ENCODE data around the gene KCTD2. TPM values are rescaled to one million over a fixed set of nuclear protein-coding genes. Genes with fewer than 3 reads are reported as not detected.

Gene KCTD2
- total and polyA plus RNA-seq, 2 of the 13 experiments (the other 11 are each of a cell fraction or from before 2014, with no cell fraction given) = 28.3 to 32.6 TPM

DNA sequence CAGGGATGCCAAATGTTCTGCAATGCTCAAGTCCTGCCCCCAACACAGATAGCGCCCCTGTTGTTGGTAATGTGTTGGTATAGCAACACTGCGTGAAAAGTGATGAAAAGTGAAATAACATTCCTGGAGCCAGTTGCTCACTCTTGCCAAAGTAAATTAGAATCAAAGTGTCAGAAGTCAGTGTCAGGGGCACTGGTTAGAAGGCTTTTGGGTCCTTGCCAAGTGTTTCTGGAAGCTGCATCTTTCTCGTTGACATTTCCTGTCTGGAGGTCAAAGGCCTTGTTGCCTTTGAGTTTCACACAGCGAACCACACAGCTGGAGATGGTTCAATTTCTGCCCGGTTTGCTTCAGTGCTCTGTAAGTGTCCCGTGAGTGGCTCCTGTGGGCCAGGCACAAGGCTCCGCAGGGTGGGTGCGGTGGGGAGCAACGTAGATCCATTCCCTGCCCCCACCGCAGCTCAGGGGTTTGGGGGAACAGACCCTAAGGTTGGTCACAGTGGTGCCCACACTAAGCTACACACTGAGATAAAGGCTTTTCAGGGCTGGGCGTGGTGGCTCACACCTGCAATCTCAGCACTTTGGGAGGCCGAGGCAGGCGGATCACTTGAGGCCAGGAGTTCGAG, 37.1 kb downstream of the KCTD2 start (continued):
- TF ChIP-seq ZFYVE20 (CRISPR knock-in tag; IDR thresholded peaks at IDR 0.05; ENCODE audit: borderline replicate concordance, low read depth) = no peak
- TF ChIP-seq, protein P1, sequence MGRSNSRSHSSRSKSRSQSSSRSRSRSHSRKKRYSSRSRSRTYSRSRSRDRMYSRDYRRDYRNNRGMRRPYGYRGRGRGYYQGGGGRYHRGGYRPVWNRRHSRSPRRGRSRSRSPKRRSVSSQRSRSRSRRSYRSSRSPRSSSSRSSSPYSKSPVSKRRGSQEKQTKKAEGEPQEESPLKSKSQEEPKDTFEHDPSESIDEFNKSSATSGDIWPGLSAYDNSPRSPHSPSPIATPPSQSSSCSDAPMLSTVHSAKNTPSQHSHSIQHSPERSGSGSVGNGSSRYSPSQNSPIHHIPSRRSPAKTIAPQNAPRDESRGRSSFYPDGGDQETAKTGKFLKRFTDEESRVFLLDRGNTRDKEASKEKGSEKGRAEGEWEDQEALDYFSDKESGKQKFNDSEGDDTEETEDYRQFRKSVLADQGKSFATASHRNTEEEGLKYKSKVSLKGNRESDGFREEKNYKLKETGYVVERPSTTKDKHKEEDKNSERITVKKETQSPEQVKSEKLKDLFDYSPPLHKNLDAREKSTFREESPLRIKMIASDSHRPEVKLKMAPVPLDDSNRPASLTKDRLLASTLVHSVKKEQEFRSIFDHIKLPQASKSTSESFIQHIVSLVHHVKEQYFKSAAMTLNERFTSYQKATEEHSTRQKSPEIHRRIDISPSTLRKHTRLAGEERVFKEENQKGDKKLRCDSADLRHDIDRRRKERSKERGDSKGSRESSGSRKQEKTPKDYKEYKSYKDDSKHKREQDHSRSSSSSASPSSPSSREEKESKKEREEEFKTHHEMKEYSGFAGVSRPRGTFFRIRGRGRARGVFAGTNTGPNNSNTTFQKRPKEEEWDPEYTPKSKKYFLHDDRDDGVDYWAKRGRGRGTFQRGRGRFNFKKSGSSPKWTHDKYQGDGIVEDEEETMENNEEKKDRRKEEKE (IDR thresholded peaks at IDR 0.05) = no peak
- TF ChIP-seq, protein P2, sequence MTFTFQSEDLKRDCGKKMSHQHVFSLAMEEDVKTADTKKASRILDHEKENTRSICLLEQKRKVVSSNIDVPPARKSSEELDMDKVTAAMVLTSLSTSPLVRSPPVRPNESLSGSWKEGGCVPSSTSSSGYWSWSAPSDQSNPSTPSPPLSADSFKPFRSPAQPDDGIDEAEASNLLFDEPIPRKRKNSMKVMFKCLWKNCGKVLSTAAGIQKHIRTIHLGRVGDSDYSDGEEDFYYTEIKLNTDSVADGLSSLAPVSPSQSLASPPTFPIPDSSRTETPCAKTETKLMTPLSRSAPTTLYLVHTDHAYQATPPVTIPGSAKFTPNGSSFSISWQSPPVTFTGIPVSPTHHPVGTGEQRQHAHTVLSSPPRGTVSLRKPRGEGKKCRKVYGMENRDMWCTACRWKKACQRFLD (CRISPR knock-in tag; IDR thresholded peaks at IDR 0.05; ENCODE audit: borderline replicate concordance) = 0 out of 2 replicates have a peak, but pooled peaks have one; percentile 38
- TF ChIP-seq, protein P3, sequence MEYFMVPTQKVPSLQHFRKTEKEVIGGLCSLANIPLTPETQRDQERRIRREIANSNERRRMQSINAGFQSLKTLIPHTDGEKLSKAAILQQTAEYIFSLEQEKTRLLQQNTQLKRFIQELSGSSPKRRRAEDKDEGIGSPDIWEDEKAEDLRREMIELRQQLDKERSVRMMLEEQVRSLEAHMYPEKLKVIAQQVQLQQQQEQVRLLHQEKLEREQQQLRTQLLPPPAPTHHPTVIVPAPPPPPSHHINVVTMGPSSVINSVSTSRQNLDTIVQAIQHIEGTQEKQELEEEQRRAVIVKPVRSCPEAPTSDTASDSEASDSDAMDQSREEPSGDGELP (IDR thresholded peaks at IDR 0.05; ENCODE audit: borderline replicate concordance, low read depth) = peak; percentile 98
- TF ChIP-seq PPARG (CRISPR knock-in tag; conservative IDR thresholded peaks at IDR 0.05) = peak; percentile 87
- TF ChIP-seq CHD2 (IDR thresholded peaks at IDR 0.05; ENCODE audit: low read depth, low read length) = no peak
- TF ChIP-seq, protein P4, sequence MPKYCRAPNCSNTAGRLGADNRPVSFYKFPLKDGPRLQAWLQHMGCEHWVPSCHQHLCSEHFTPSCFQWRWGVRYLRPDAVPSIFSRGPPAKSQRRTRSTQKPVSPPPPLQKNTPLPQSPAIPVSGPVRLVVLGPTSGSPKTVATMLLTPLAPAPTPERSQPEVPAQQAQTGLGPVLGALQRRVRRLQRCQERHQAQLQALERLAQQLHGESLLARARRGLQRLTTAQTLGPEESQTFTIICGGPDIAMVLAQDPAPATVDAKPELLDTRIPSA (CRISPR knock-in tag; IDR thresholded peaks at IDR 0.05; ENCODE audit: borderline replicate concordance) = no peak
- TF ChIP-seq, protein P5, sequence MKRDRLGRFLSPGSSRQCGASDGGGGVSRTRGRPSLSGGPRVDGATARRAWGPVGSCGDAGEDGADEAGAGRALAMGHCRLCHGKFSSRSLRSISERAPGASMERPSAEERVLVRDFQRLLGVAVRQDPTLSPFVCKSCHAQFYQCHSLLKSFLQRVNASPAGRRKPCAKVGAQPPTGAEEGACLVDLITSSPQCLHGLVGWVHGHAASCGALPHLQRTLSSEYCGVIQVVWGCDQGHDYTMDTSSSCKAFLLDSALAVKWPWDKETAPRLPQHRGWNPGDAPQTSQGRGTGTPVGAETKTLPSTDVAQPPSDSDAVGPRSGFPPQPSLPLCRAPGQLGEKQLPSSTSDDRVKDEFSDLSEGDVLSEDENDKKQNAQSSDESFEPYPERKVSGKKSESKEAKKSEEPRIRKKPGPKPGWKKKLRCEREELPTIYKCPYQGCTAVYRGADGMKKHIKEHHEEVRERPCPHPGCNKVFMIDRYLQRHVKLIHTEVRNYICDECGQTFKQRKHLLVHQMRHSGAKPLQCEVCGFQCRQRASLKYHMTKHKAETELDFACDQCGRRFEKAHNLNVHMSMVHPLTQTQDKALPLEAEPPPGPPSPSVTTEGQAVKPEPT (CRISPR knock-in tag; IDR thresholded peaks at IDR 0.05; ENCODE audit: low read depth) = peak; percentile 28; the same call in 1 of the 2 replicates
- TF ChIP-seq ZFP36L1 (CRISPR knock-in tag; IDR thresholded peaks at IDR 0.05) = peak; percentile 48; the same call in 1 of the 2 replicates
- TF ChIP-seq, protein P6, sequence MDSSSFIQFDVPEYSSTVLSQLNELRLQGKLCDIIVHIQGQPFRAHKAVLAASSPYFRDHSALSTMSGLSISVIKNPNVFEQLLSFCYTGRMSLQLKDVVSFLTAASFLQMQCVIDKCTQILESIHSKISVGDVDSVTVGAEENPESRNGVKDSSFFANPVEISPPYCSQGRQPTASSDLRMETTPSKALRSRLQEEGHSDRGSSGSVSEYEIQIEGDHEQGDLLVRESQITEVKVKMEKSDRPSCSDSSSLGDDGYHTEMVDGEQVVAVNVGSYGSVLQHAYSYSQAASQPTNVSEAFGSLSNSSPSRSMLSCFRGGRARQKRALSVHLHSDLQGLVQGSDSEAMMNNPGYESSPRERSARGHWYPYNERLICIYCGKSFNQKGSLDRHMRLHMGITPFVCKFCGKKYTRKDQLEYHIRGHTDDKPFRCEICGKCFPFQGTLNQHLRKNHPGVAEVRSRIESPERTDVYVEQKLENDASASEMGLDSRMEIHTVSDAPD (CRISPR knock-in tag; IDR thresholded peaks at IDR 0.05) = peak; percentile 87; the same call in 1 of the 2 replicates
- TF ChIP-seq HIVEP1 (CRISPR knock-in tag; IDR thresholded peaks at IDR 0.05) = peak; percentile 75; the same call in 1 of the 2 replicates
- peak; percentile 97 for TF ChIP-seq NFIC (IDR thresholded peaks at IDR 0.05; ENCODE audit: low read length)
- TF ChIP-seq ZNF3 (CRISPR knock-in tag; IDR thresholded peaks at IDR 0.05) = peak; percentile 62; the same call in 1 of the 2 replicates
- TF ChIP-seq, protein P7, sequence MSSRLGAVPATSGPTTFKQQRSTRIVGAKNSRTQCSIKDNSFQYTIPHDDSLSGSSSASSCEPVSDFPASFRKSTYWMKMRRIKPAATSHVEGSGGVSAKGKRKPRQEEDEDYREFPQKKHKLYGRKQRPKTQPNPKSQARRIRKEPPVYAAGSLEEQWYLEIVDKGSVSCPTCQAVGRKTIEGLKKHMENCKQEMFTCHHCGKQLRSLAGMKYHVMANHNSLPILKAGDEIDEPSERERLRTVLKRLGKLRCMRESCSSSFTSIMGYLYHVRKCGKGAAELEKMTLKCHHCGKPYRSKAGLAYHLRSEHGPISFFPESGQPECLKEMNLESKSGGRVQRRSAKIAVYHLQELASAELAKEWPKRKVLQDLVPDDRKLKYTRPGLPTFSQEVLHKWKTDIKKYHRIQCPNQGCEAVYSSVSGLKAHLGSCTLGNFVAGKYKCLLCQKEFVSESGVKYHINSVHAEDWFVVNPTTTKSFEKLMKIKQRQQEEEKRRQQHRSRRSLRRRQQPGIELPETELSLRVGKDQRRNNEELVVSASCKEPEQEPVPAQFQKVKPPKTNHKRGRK (CRISPR knock-in tag; IDR thresholded peaks at IDR 0.05) = no peak
- peak; percentile 89 for TF ChIP-seq TBX3 (IDR thresholded peaks at IDR 0.05; ENCODE audit: borderline replicate concordance)
- no peak for TF ChIP-seq TCF12 (IDR thresholded peaks at IDR 0.05)
- TF ChIP-seq TCF12 (CRISPR knock-in tag; IDR thresholded peaks at IDR 0.05) = no peak
- no peak for TF ChIP-seq JDP2 (CRISPR knock-in tag; IDR thresholded peaks at IDR 0.05; ENCODE audit: borderline replicate concordance)
- no peak for TF ChIP-seq PLRG1 (conservative IDR thresholded peaks at IDR 0.05)

All from HepG2 (cell line).